GM10847 (cell line): ENCODE measurements around the gene SHROOM4.

Experiments used
- POLR2A ChIP-seq: IDR thresholded peaks from 2 replicates; pipeline ENCODE4 v1.6.1; 2011; ENCODE audit not compliant: insufficient read length; ENCODE audit errors: extremely low read depth

Gene SHROOM4

DNA sequence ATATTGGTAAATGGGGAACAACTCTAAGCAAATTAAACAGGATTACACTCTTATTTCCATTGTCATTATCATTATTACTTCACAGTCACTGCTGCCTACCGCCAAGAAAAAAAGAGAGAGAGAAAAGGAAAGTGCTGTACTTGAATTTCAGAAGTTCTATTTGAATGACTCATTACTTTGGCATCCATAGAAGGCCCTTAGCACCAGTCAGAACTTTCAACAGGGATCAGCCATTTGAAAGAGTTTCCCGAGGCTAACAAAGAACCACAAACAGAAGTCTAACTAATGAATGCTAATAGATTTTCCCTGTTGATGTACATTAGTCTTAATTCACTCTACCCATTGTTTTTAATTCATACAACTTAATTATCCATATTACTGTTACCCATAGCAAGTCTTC lies 116.3 kb downstream of the SHROOM4 start:
- TF ChIP-seq POLR2A = no peak

DNA sequence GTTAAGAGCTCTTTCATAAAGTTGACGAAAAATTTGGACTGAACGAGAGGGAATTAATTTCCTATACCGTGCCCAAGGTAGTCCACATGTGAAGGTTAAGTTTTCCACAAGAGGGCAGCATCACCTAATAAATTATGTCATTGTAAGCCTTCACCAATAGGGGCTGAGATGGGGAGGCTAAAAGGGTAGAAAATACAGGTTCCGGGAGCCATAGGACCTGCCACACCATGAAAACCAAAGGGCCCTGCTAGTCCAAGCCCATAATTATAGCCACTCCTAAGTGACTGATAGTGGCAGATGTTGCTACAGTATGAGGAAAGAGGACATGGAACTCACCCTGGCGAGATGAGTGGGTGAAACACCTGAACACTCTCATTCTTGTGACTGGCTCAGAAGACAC lies 122.2 kb downstream of the SHROOM4 start:
- no peak for TF ChIP-seq POLR2A

DNA sequence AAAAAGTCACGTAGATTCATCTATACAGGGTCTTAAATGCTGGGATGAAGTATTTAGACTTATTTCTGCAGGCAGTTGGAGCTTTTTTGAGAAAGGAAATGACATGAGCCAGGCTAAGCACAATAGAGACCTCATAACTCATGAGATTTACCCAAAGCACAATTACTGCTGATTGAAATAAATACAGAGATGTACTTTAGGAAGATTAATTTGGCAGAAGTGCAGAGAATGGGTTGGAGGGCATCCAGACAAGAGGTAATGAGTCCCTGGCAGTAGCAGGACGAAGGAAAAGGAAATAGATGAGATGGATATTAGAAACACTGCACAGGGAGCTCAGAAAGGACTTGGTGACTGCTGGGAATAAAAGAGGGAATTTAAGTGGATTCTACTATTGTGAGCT lies 129.1 kb downstream of the SHROOM4 start:
- no peak for TF ChIP-seq POLR2A

DNA sequence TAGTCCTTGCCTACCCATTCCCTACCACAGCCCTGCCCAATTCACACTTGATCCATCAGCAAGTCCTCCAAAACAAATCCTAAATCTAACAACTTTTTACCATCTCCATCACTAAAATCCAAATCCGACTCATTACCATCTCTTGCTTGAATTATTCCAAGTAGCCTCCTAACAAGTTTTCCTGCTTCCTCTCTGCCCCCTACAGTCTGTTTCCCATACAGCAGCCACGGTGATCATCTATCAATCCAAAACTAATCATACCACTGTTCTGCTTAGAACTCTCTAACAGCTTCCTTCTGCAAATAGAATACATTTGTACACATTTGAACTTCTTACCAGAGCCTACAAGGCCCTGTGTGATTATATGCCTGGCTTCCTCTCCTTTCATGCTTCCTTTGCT lies 133.0 kb downstream of the SHROOM4 start:
- TF ChIP-seq POLR2A = no peak

GRCh38 chrX:50677789-50678188 lies 136.2 kb downstream of the SHROOM4 start:
- TF ChIP-seq POLR2A = no peak

DNA sequence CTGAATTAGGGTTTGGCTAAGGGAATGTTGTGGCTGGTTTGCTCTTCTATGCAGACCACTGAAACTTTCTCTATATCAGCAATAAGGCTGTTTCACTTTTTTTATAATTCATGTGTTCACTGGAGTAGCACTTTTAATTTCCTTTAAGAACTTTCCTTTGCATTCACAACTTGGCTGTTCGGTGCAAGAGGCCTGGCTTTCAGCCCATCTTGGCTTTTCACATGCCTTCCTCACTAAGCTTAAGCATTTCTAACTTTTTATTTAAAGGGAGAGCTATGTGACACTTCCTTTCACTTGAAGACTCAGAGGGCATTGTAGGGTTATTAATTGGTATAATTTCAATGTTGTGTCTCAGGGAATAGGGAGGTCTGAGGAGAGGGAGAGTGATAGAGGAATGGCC lies 142.3 kb downstream of the SHROOM4 start:
- TF ChIP-seq POLR2A = no peak

GRCh38 chrX:50668860-50669259 lies 145.1 kb downstream of the SHROOM4 start:
- no peak for TF ChIP-seq POLR2A

- TF ChIP-seq POLR2A = no peak
Observed at GRCh38 chrX:50648156-50648555, 165.8 kb downstream of the SHROOM4 start.

GRCh38 chrX:50644496-50644895 lies 169.5 kb downstream of the SHROOM4 start:
- no peak for TF ChIP-seq POLR2A

DNA sequence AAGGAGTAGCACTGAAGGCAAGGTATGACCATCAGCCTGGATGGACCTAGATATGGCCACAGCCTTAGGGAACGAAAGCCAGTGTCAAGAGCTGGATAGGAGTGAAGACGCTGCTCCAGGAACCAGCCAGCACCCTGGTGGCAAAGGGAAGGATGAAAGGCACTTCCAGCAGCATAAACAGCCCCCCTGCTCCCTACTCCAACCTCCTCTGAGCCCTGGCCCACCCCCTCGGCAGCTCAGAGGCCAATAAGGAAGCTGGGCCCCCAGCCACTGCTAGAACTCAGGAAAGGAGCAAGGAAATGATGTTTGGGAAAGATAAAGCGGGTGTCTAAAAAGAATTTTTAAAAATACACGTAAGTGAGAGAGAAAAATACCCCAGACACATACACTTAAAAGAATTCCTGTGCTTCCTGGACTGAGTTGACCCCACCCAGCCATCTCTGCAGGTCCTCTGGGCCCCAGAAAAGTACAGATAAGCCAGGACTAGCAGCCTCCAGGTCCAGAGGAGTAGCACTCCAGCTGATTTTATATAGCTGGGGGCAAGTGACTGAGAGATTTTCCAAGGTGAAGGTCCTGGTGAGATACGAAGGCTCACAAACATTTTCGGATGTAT lies 170.4 kb downstream of the SHROOM4 start:
- TF ChIP-seq POLR2A = no peak

DNA sequence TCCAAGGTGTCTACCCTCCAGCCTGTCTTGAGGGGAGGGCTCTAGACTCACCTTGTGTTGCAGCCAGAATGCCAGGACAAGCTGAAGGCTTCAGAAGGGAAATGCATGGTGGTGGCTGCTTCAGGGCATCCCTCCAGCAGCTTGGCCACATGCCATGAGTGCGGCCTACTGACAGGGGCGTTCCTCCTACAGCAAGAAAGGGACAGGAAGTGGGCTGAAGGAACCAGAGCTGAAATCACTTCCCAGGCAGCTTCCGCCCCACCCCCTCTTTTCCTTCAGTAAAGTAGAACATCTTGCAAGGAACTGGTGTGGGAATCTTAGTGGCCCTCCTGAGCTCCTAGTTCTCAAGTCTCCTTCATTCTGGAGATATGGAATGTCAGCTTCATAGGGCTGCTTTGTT lies 175.9 kb downstream of the SHROOM4 start:
- no peak for TF ChIP-seq POLR2A

- TF ChIP-seq POLR2A = no peak
Observed at GRCh38 chrX:50635817-50636365, 178.1 kb downstream of the SHROOM4 start.

GRCh38 chrX:50635162-50635561 lies 178.8 kb downstream of the SHROOM4 start:
- TF ChIP-seq POLR2A = no peak

DNA sequence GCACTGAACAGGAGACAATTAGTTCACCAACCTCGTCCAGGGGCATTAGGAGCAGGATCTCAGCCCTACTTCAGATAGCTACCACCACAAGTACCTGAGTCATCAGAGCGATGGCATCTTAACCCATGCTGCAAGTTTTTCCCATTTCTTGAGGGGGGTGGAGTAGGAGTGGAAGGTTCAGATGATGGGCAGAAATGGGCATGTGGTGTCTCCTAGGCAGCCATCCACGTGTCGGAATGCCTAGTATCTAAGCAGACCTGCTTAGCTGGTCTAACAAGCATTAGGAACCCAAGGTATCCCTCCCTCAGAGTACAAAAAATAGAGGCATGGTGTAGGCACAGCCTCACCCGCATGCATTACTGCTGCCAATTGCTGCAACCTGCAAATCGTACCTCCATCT lies 184.2 kb downstream of the SHROOM4 start:
- no peak for TF ChIP-seq POLR2A

DNA sequence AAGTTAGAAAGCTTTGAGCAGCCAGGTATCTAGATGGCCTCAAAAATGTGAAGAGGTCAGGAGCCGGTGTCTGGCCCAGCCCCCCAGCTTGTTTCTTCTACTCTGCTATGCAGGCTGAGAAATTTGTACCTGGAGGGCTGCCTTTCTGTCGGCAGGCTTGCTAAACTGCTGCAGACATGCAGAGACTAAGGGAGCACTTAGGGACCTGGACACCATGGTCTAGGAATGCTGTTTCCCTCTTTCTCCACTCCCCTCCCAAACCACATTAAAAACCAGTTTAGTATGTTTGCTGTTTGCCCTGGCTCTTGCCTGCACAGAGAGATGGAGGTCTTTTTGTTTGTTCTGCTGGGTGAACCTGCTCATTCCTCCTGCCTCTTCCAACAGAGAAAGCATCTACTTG lies 186.3 kb downstream of the SHROOM4 start:
- no peak for TF ChIP-seq POLR2A

GRCh38 chrX:50626432-50626831 lies 187.6 kb downstream of the SHROOM4 start:
- no peak for TF ChIP-seq POLR2A

DNA sequence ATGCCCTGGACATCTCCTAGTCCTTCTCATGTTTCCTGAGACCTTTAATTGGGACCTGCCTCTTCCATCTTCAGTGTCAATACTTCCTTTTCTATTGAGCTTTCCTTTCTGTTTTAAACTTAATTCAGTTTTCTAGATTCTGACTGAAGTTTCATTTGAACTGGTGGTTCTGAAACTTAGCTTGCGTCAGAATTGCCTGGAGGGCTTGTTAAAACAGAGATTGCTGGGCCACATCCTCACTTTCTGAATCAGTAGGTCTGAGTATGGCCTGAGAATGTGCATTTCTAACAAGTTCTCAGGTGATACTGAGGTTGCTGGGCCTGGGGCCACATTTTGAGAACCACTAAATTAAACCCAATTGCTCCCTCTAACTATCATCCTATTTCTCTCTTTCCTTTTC lies 191.2 kb downstream of the SHROOM4 start:
- no peak for TF ChIP-seq POLR2A
